Bronchial epithelial cell (primary cell): Measurements from ENCODE around the gene LRIG1. TPM values are rescaled to one million over a fixed set of nuclear protein-coding genes. Genes with fewer than 3 reads are reported as not detected.

Experiments used
- DNase-seq: peaks from one replicate; pipeline ENCODE4 v3.0.0-alpha.2; 2010; ENCODE audit warnings: low read depth
- FAIRE-seq: peaks from 2 replicates; lab custom pipeline; 2011; peaks lifted over from hg19 to GRCh38; lab: Jason Lieb, UNC
- H3K27me3 ChIP-seq: 2 replicates; pipeline ENCODE4 v1.5.1; 2011; ENCODE audit warnings: low read length; ENCODE audit not compliant: control insufficient read depth, insufficient read depth
- H3K36me3 ChIP-seq: 2 replicates; pipeline ENCODE4 v1.5.1; 2011; ENCODE audit warnings: low read length; ENCODE audit not compliant: control insufficient read depth, insufficient read depth
- H3K4me3 ChIP-seq: 2 replicates; pipeline ENCODE4 v1.5.1; 2011; ENCODE audit warnings: mild to moderate bottlenecking, low read depth, low read length, control low read depth
- total RNA-seq: library from RNA; depleted of rRNA; stranded (reverse); fragments of >200 nt; gene quantifications from 2 replicates; pipeline ENCODE4 v1.2.1, GENCODE V29; 2014
- TF ChIP-seq, protein P1 (sequence below): IDR thresholded peaks from 2 replicates; pipeline ENCODE4 v1.5.1; 2011; ENCODE audit warnings: mild to moderate bottlenecking, moderate library complexity, low read length, control low read depth, inconsistent platforms; ENCODE audit not compliant: insufficient read depth, severe bottlenecking

Gene LRIG1
- total RNA-seq, 1 donor from 2014 or later, result 11.6 TPM

DNA sequence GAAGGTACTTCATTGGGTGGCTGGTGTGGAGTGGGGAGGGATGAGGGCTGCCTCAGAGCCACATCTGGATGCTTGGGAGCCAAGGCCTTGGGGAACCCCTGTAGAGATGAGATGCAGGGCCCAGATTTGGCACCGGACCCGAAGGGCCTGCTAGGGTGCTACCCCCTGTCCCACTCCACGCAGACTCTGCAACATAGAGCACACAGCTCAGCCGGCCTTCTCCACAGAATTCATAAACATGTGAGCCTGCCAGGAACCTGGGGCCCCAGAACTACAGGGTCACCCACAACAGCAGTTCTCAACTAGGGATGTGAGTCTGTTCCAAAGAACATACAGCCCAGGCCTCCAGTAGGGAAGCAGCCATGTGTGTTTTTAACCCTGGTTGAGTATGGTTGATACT lies 62.8 kb downstream of the LRIG1 start:
- Histone ChIP-seq H3K36me3 (no peaks in the 10 kb centered on the region), H3K27me3 (no peaks in the 10 kb centered on the region), H3K4me3 (no peak overlapping the region)
- FAIRE-seq (no peak), DNase-seq (no peak)
- TF ChIP-seq, protein P1, sequence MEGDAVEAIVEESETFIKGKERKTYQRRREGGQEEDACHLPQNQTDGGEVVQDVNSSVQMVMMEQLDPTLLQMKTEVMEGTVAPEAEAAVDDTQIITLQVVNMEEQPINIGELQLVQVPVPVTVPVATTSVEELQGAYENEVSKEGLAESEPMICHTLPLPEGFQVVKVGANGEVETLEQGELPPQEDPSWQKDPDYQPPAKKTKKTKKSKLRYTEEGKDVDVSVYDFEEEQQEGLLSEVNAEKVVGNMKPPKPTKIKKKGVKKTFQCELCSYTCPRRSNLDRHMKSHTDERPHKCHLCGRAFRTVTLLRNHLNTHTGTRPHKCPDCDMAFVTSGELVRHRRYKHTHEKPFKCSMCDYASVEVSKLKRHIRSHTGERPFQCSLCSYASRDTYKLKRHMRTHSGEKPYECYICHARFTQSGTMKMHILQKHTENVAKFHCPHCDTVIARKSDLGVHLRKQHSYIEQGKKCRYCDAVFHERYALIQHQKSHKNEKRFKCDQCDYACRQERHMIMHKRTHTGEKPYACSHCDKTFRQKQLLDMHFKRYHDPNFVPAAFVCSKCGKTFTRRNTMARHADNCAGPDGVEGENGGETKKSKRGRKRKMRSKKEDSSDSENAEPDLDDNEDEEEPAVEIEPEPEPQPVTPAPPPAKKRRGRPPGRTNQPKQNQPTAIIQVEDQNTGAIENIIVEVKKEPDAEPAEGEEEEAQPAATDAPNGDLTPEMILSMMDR, result no peak

DNA sequence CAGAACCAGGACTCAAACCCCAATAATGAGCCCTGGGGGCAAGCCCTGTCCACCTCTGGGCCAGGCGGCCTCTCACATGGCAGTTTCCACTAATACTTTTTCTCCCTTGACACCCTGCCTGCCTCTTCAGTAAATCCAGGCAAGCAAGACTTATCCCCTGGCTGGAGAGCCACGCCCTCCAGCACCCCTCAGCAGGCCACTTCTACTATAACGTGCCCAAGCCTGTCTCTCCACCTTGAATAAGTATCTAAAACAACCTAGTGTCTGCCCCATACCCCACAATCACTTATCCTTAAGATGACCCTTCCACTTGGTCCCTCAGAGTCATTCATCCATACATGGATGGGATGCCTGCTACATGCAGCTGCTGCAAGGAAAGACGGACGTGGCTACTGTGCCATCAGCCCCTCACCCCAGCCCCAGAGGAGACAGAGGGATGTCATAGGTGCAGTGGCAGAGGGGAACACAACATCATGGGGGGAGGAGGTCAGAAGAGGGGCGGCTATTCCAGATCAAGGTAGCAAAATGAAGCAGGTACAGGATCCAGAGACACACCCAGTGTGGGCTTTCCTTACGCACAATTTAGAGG lies 63.4 kb downstream of the LRIG1 start:
- no peak overlapping the region for H3K4me3 ChIP-seq
- peak; percentile 55 for DNase-seq
- H3K27me3 ChIP-seq, result no peaks in the 10 kb centered on the region
- TF ChIP-seq, protein P1, result no peak
- no peaks in the 10 kb centered on the region for H3K36me3 ChIP-seq
- FAIRE-seq, result no peak

DNA sequence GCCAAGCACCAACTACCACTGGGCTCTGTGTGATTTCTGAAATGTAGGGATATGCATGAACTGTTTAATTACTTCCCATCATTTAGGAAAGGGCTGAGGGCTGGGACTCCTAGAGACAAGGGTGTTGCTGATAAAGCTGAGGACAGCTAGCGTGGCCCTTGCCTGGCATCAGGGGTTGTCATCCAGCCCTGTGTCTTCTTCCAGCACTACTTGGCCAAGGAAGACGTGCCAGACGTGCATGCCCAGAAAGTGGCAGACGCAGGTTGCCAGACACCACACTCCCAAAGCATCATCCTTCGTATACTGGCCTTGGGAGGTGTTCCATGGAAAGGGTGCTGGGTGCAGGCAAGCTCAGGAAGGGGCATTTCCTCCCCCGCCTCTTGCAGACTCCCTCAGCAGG lies 64.8 kb downstream of the LRIG1 start:
- H3K36me3 ChIP-seq, result no peaks in the 10 kb centered on the region
- no peak for FAIRE-seq
- no peak for DNase-seq

DNA sequence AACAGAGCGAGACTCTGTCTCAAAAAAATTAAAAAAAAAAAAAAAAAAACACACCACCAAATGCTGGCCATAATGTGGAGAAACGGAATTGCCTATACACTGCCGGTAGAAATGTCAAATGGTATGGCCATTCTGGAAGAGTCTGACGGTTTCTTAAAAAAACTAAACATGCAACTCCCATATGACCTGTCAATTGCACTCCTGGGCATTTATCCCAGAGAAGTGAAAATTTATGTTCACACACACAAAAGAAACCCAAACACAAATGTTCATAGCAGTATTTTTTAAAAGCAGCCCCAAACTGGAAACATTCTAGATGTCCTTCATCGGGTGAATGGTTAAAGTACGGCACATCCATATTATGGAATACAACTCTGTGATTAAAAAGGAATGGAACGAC lies 66.1 kb downstream of the LRIG1 start:
- FAIRE-seq, result no peak
- Histone ChIP-seq H3K36me3 (no peaks in the 10 kb centered on the region), H3K27me3 (no peaks in the 10 kb centered on the region), H3K4me3 (no peak overlapping the region)
- TF ChIP-seq, protein P1, result no peak
- DNase-seq, result no peak

More for the DNA sequence above, 64.8 kb downstream of the LRIG1 start:
- Histone ChIP-seq H3K4me3 (no peak overlapping the region), H3K27me3 (no peaks in the 10 kb centered on the region)
- TF ChIP-seq, protein P1, result no peak

DNA sequence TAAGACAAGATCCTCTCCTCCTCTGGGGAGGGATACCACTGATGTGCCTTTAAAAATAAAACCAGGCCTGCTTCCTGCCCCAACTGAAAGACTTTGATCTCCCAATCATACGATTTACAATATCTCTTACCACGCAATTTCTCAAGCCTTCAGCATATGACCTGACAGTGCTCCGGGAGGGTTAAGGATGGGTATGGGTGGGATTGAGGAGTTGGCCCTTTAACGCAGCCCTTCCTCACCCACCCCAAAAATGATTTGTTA lies 67.4 kb downstream of the LRIG1 start:
- TF ChIP-seq, protein P1, result no peak
- DNase-seq (no peak), FAIRE-seq (no peak)
- no peaks in the 10 kb centered on the region for H3K36me3 ChIP-seq
- no peaks in the 10 kb centered on the region for H3K27me3 ChIP-seq
- no peak overlapping the region for H3K4me3 ChIP-seq
